Panc1 (cell line): Measurements from ENCODE around the gene PLSCR3.

ENCODE experiments used
- CTCF ChIP-seq: fragments of 450-650 bp; IDR thresholded peaks from 2 replicates; pipeline ENCODE4 v1.5.1; 2017; ENCODE audit warnings: mild to moderate bottlenecking
- POLR2AphosphoS5 ChIP-seq: IDR thresholded peaks from 2 replicates; pipeline ENCODE4 v1.6.1; 2012; ENCODE audit warnings: mild to moderate bottlenecking, low read depth, low read length, moderate library complexity
- REST ChIP-seq, 2 experiments: IDR thresholded peaks; 2 replicates each; pipeline ENCODE4 v1.6.1; 2011 to 2012; ENCODE audit warnings: low read depth in 2 of 2, control low read depth in 1 of 2, low read length in 1 of 2, mild to moderate bottlenecking in 1 of 2, moderate library complexity in 1 of 2; ENCODE audit not compliant: insufficient read depth in 1 of 2

GRCh38 chr17:7343250-7343649, 51.1 kb downstream of the PLSCR3 start:
- TF ChIP-seq CTCF (no peak), REST (IDR thresholded peaks at IDR 0.05; ENCODE audit: insufficient read depth in 1 of 2, low read depth in 2 of 2, low read length in 1 of 2) (no peak), POLR2AphosphoS5 (no peak)
